ENCODE results near the gene OR10AG1.

The OR10AG1 gene

DNA sequence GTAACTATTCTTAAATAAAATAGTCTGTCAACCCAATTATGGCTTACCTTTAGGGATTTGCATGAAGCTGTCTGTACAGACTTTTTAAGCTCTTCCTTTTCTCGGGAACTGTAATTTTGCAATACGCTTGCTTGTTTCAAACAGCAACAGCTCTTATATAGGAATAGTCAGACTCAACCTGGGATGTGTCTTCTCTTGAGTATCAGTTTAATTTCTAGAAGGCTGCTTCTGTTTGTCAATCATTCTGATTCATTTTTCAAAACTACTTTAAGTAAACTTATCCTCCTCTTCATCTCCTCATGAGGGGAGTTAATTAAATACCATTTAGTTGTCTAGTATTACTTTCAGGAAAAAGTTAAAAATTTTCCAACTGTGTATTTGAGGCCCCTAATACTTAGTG is at the start of gene OR10AG1:
Gene OR10AG1 (minus strand): TSS at position 101 of the 400 bp plus-strand sequence. CDS start 38 bp downstream, at position 63.
- no peak for DNase-seq (ENCODE audit: low read depth in 2 of 2)

DNA sequence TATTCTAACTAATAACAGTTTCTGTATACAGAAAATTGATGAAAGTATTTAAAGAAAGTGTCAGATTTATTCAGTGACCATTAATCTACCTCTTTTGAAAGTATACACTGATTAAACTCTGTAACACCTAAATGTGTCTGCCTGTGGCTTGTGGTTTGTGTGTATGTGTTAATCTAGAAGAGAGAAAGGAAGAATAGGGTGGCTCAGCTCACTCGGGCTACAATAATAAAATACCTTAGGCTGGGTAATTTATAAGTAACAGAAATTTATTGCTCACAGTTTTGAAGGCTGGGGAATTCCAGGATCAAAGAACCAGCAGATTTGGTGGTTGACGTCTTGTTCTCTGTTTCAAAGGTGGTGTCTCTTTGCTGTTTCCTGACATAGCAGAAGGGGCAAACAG is 44.1 kb upstream of the OR10AG1 start:
- no peak for DNase-seq (ENCODE audit: low read depth in 2 of 2)

- no peak for DNase-seq (ENCODE audit: low read depth in 2 of 2)
Observed at GRCh38 chr11:56010716-56011115, 41.0 kb upstream of the OR10AG1 start.

DNA sequence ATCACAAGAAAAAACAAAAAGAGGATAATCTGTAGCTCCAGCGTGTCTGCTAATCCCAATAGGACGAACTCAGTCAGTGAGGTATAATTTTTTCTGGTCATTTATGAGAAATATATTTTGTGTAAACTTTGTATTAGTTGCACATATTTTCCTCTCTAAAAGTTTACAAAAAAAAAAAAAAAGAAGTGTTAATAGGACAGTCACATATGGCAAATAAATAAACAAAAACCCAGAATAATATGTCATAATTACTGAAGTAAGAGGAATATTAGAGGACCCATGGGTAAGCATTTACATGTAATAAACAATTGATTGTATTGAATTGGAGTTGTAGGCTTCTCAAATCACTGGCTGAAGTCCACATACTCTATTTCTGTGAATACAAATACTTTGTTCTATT is 24.8 kb upstream of the OR10AG1 start, which contains the start of gene OR5F1:
Gene OR5F1 (minus strand): TSS at position 101 of the 400 bp plus-strand sequence. CDS start 0 bp downstream, at position 101.
- DNase-seq (ENCODE audit: low read depth in 2 of 2): no peak

GRCh38 chr11:55970935-55971334 is 1.2 kb upstream of the OR10AG1 start:
- no peak for DNase-seq (ENCODE audit: low read depth in 2 of 2)

DNA sequence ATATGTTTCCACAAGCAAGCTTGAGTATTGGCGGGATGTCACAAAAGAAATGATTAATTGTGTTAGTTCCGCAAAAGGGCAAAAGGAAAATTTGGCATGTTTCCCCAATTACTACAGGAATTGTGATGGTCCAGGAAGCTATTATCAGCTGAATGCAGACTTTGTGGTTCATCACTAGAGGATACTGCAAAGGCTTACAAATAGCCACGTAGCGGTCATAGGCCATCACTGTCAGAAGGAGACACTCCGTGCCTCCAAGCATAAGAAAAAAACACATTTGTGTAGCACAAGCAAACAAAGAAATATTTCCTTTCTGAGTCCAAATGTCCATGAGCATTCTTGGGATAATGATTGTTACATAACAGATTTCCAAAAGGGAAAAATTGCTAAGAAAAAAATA is 1.8 kb downstream of the OR10AG1 start:
- DNase-seq (ENCODE audit: low read depth in 2 of 2): no peak

DNA sequence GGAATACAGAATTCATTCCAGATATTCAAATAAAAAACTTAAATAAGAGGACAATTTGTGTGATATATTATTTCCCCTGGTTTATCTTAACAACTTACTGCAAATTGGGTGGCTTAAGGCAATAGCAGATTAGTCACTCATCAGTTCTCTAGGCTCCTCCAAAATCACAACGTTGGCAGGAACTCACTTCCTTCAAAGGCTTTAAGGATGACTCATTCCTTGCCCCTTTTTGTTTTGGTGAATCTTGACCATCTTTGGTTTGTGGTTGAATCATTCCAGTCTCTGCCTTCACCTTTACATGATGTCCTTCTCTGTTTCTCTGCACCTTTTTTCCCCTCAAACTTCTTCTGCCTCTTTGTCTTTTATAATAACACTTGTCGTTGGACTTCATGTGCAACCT is 3.4 kb downstream of the OR10AG1 start:
- DNase-seq (ENCODE audit: low read depth in 2 of 2): no peak

GRCh38 chr11:55956521-55956920 is 13.2 kb downstream of the OR10AG1 start:
- DNase-seq (ENCODE audit: low read depth in 2 of 2): no peak

DNA sequence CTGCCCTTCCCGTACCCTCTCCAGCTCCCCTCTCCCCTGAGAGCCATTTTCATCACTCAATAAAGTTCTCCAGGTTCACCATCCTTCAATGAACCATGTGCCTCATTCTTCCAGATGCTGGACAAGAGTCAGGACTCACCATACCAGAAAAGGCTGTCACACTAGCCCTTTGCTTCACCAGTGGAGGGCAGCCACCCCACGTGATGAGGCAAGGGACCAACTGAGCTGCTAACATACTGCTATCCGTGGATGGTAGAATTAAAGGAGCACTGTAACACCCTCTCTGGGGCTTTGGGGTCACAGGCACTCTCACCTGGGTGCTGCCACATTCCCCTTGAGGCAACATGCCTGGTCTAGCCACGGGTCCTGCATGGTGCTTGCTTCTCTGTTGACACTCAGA is 20.4 kb downstream of the OR10AG1 start:
- DNase-seq (ENCODE audit: low read depth in 2 of 2): no peak

- no peak for DNase-seq (ENCODE audit: low read depth in 2 of 2)
Observed at GRCh38 chr11:55942785-55943392, 26.9 kb downstream of the OR10AG1 start.

- no peak for DNase-seq (ENCODE audit: low read depth in 2 of 2)
Observed at GRCh38 chr11:55936300-55936699, 33.4 kb downstream of the OR10AG1 start, which contains the start of gene OR5I1. Gene OR5I1, minus strand, starts transcription at chr11:55936400. Its CDS starts 0 bp downstream, at chr11:55936400.

DNA sequence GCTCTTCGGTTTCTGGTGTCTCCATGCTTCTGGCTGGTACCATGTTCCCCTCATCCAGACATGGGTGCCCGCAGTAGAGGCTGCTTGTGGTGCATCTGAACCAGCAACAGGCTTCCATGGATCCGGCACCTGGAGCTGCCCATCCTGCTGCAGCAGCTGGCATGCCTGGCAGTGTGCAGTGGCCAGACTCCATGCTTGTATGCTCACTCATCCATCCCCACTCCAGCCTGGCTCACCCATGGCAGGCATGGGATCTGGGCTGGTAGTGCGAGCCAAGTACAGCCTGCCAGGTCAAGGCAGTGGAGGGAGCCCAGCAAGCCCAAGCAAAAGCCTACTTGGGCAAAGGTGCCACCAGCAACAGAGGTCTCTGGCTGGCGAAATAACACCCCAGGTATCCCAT is 49.2 kb downstream of the OR10AG1 start:
- no peak for DNase-seq (ENCODE audit: low read depth in 2 of 2)

Data from stimulated activated CD4-positive, alpha-beta T cell treated with anti-CD3 and anti-CD28 coated beads, Interleukin-1b, Interleukin-23, amount 100 ng/mL, for 4 hours (primary cell).